Uterus (tissue), 2 donors: ENCODE measurements around the gene CARD8.

Experiments used
- POLR2A ChIP-seq, 2 donors: fragments of 450-650 bp; IDR thresholded peaks; one replicate each; pipeline ENCODE4 v1.6.1; 2016; ENCODE audit warnings: antibody characterized with exemption in 2 of 2, mild to moderate bottlenecking in 1 of 2, moderate library complexity in 1 of 2
- TF ChIP-seq, protein P1 (sequence below), 4 experiments: fragments of 200-600 bp in 2 of 4; fragments of 450-650 bp in 2 of 4; sonication (generic) in 2 of 4; IDR thresholded peaks; one replicate each; pipeline ENCODE4 v1.5.1; 2016 to 2019; ENCODE audit warnings: antibody characterized with exemption in 4 of 4, mild to moderate bottlenecking in 2 of 4, moderate library complexity in 1 of 4

GRCh38 chr19:48248081-48248833 lies 7.5 kb downstream of the CARD8 start:
- TF ChIP-seq, protein P1, sequence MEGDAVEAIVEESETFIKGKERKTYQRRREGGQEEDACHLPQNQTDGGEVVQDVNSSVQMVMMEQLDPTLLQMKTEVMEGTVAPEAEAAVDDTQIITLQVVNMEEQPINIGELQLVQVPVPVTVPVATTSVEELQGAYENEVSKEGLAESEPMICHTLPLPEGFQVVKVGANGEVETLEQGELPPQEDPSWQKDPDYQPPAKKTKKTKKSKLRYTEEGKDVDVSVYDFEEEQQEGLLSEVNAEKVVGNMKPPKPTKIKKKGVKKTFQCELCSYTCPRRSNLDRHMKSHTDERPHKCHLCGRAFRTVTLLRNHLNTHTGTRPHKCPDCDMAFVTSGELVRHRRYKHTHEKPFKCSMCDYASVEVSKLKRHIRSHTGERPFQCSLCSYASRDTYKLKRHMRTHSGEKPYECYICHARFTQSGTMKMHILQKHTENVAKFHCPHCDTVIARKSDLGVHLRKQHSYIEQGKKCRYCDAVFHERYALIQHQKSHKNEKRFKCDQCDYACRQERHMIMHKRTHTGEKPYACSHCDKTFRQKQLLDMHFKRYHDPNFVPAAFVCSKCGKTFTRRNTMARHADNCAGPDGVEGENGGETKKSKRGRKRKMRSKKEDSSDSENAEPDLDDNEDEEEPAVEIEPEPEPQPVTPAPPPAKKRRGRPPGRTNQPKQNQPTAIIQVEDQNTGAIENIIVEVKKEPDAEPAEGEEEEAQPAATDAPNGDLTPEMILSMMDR (IDR thresholded peaks at IDR 0.05): no peak
- TF ChIP-seq POLR2A (IDR thresholded peaks at IDR 0.05): no peak
